KOPT-K1 (cell line): ENCODE measurements around the gene C22orf42.

ENCODE experiments used
- H3K27ac ChIP-seq: fragments of 200-600 bp; sonication (generic); 2 replicates; pipeline ENCODE4 v1.5.1; 2016; ENCODE audit warnings: antibody characterized with exemption, mild to moderate bottlenecking, low read depth, low read length; ENCODE audit not compliant: poor library complexity, severe bottlenecking
- H3K36me3 ChIP-seq: fragments of 200-600 bp; sonication (generic); 2 replicates; pipeline ENCODE4 v1.5.1; 2017; ENCODE audit warnings: antibody characterized with exemption, mild to moderate bottlenecking, low read length, moderate library complexity; ENCODE audit not compliant: insufficient read depth
- H3K9me3 ChIP-seq: fragments of 200-600 bp; sonication (generic); 2 replicates; pipeline ENCODE4 v1.5.1; 2017; ENCODE audit warnings: antibody characterized with exemption, low read length, mild to moderate bottlenecking; ENCODE audit not compliant: insufficient read depth, poor library complexity, severe bottlenecking

Gene C22orf42, protein sequence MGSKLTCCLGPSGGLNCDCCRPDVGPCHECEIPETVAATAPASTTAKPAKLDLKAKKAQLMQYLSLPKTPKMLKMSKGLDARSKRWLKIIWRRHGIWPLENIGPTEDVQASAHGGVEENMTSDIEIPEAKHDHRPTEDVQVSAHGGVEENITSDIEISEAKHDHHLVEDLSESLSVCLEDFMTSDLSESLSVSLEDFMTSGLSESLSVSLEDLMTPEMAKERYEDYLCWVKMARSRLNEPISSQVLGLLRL

GRCh38 chr22:32158712-32159533, at the start of gene C22orf42:
TSS of gene C22orf42 (minus strand) at chr22:32159303. CDS start at chr22:32159215, 88 bp downstream.
- Histone ChIP-seq H3K9me3 (no peaks in the 10 kb centered on the region), H3K27ac (no peak within 1 kb of the TSS), H3K36me3 (no peaks in the 10 kb centered on the region)

DNA sequence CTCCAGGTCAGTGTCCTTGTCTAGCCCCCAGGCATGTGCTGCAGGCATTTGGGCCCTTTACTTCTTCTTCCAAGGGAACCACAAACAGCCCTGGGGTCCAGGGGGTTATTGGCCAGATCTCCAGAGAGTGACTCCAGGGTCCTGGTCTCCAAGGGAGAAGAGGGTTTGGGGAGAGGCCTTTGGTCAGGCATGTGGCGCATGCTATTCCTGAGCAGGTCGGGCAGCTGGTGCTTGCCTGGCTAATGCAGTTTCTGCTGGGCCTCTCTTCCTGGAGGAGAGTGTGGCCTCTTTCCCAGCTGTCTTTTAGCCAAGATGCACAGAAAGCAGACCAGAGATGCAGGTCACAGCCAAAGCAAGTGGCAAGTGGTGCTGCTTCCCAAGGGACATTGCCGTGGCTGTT, 49.6 kb upstream of the C22orf42 start:
- H3K36me3 ChIP-seq = no peaks in the 10 kb centered on the region
- H3K9me3 ChIP-seq = no peaks in the 10 kb centered on the region
- no peak overlapping the region for H3K27ac ChIP-seq

GRCh38 chr22:32207971-32208480, 48.9 kb upstream of the C22orf42 start:
- no peaks in the 10 kb centered on the region for H3K9me3 ChIP-seq
- no peak overlapping the region for H3K27ac ChIP-seq
- H3K36me3 ChIP-seq = no peaks in the 10 kb centered on the region

GRCh38 chr22:32206774-32207758, 48.0 kb upstream of the C22orf42 start:
- no peaks in the 10 kb centered on the region for H3K9me3 ChIP-seq
- H3K36me3 ChIP-seq = no peaks in the 10 kb centered on the region
- no peak overlapping the region for H3K27ac ChIP-seq

GRCh38 chr22:32205974-32206773, 47.1 kb upstream of the C22orf42 start:
- Histone ChIP-seq H3K27ac (no peak overlapping the region), H3K36me3 (no peaks in the 10 kb centered on the region), H3K9me3 (no peaks in the 10 kb centered on the region)

DNA sequence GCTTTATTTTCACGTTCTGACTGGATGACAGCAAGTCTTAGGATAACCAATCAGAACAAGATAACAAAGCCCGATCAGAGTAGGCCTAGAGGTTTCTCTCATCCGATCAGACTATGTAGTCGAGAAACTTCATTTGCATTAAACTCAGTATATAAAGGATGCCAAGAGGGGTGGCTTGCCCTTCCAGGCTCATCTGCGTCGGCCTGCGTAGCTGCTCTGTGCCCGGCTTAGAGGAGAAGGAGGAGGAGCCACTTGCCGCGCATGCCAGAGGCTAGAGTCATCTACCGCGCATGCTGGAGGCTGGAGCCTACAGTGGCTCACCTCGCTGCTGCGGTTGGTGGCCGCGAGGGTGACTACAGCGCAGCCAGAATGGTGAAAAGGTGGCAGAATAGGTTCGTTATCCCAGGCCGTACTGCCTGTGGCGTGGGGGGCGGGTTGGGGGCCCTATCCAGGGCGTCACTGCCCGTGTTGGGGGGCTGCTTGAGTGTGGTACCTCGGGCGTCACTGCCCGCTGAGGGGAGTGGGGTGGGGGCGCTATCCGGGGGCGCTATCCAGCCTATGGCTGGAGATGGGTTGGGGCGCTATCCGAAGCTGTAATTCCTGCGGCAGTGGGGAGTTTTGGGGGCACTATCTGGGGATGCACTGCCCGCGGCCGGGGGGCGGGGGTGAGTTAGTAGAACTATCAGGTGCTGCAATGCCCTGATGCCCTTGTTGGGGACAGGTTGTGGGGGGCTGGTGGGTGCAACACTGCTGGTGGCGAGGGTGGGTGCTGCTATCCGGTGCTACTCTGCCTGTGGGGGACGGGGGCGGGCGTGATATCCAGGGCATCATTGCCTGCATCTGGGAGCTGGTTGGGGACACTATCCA, 46.0 kb upstream of the C22orf42 start, which contains the start of gene RFPL2:
Gene RFPL2, minus strand, starts transcription at position 218 of the 867 bp plus-strand sequence. CDS start 2,622 bp downstream, outside the sequence.
- Histone ChIP-seq H3K27ac (no peak within 1 kb of the TSS), H3K36me3 (no peaks in the 10 kb centered on the region), H3K9me3 (no peaks in the 10 kb centered on the region)

- no peaks in the 10 kb centered on the region for H3K9me3 ChIP-seq
- H3K36me3 ChIP-seq = no peaks in the 10 kb centered on the region
- H3K27ac ChIP-seq = no peak overlapping the region
These were observed 45.1 kb upstream of the C22orf42 start for GRCh38 chr22:32204040-32204855.

- no peaks in the 10 kb centered on the region for H3K9me3 ChIP-seq
- H3K27ac ChIP-seq = no peak overlapping the region
- no peaks in the 10 kb centered on the region for H3K36me3 ChIP-seq
These were observed 44.3 kb upstream of the C22orf42 start for GRCh38 chr22:32203181-32204039.

DNA sequence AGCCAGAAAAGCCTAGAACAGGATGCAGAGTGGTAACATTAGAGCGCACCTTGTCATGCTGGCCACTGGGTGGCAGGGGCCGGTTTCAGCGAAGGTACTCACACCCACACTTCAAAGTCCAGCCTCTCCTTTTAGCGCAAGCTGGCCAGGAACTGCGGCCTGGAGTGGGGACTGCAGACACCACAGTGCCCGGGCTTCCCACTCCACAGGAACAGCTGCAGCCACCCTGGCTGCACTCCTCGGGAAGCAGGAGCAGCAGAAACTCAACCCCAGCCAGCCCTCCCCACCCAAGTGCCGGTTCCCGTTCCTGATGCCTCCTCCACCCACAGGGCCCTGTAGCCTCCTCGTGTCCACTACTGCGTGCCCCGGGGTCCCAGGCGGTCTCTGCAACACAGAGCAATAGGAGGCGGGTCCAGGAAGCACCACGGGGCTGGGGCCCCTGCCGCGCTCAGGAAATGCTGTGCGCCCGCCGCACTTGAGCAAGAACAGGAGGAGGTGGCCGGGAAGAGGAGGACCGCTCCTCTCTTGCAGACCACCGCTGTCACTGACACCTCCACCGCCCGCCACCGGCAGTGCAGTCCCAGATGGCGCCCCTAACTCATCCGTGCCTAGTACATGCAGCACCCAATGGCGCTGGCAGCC, 43.6 kb upstream of the C22orf42 start:
- Histone ChIP-seq H3K36me3 (no peaks in the 10 kb centered on the region), H3K9me3 (no peaks in the 10 kb centered on the region), H3K27ac (no peak overlapping the region)

- H3K36me3 ChIP-seq = no peaks in the 10 kb centered on the region
- no peak overlapping the region for H3K27ac ChIP-seq
- no peaks in the 10 kb centered on the region for H3K9me3 ChIP-seq
These were observed 43.0 kb upstream of the C22orf42 start for GRCh38 chr22:32202161-32202538.

- H3K9me3 ChIP-seq = no peaks in the 10 kb centered on the region
- no peaks in the 10 kb centered on the region for H3K36me3 ChIP-seq
- no peak overlapping the region for H3K27ac ChIP-seq
These were observed 41.6 kb upstream of the C22orf42 start for GRCh38 chr22:32200752-32201151.

DNA sequence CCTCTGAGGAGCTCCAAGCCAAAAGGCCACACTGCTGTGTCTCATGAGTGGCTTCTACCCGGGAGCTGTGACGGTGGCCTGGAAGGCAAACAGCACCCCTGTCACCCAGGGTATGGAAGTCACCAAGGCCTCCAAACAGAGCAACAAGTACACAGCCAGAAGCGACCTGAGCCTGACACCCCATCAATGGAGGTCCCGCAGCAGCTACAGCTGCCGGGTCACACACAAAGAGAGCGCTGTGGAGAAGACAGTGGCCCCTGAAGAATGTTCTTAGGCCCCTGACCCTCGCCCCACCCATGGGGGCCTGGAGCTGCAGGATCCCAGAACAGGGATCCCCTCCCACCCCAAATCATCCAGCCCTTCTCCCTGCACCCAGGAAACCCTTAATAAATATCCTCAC, 40.9 kb upstream of the C22orf42 start:
- no peaks in the 10 kb centered on the region for H3K36me3 ChIP-seq
- H3K9me3 ChIP-seq = no peaks in the 10 kb centered on the region
- H3K27ac ChIP-seq = no peak overlapping the region
